Measurements from ENCODE around the gene RBM22. TPM values are rescaled to one million over a fixed set of nuclear protein-coding genes. Genes with fewer than 3 reads are reported as not detected.

Gene RBM22
- total RNA-seq, 1 donor from 2014 or later: 14.1 TPM

Other genes starting within 250 kb of the RBM22 start
- 63.7 TPM for gene NDST1, start 192.9 kb downstream of the RBM22 start, total RNA-seq
- 51.7 TPM for gene SYNPO, start 60.4 kb downstream of the RBM22 start, total RNA-seq
- 0.18 TPM for gene MYOZ3, start 39.8 kb downstream of the RBM22 start, total RNA-seq
- gene DCTN4, start 58.0 kb upstream of the RBM22 start, total RNA-seq: 23.1 TPM
- 3.6 TPM for gene SMIM3, start 77.7 kb upstream of the RBM22 start, total RNA-seq
- not detected for gene IRGM, start 145.5 kb upstream of the RBM22 start, total RNA-seq
- gene ZNF300, start 203.9 kb upstream of the RBM22 start, total RNA-seq: 0.23 TPM